SK-N-SH (cell line): ENCODE data around the gene ADISSP. TPM values are rescaled to one million over a fixed set of nuclear protein-coding genes. Genes with fewer than 3 reads are reported as not detected.

Experiments used
- CHD2 ChIP-seq: fragments of 150-350 bp; IDR thresholded peaks from 2 replicates; pipeline ENCODE4 v1.6.1; 2018; ENCODE audit warnings: low read length; ENCODE audit not compliant: partially characterized antibody
- CTCF ChIP-seq: fragments of 200-600 bp; sonication (generic); IDR thresholded peaks from 2 replicates; pipeline ENCODE4 v1.6.1; 2017; ENCODE audit warnings: antibody characterized with exemption, mild to moderate bottlenecking, moderate library complexity
- ELF1 ChIP-seq: IDR thresholded peaks from 2 replicates; pipeline ENCODE4 v1.4.0; 2012
- FOXJ3 ChIP-seq: sonication (generic); formaldehyde crosslinking; IDR thresholded peaks from 2 replicates; pipeline ENCODE4 v1.5.1; 2020; ENCODE audit warnings: mild to moderate bottlenecking, missing genetic modification reagents
- GABPA ChIP-seq: IDR thresholded peaks from 2 replicates; pipeline ENCODE4 v1.4.0; 2012; ENCODE audit warnings: low read depth, mild to moderate bottlenecking
- GATA2 ChIP-seq: sonication (generic); formaldehyde crosslinking; IDR thresholded peaks from 2 replicates; pipeline ENCODE4 v1.5.0; 2020; ENCODE audit warnings: mild to moderate bottlenecking, missing genetic modification reagents
- JUND ChIP-seq: IDR thresholded peaks from 2 replicates; pipeline ENCODE4 v1.4.0; 2012
- NRF1 ChIP-seq: IDR thresholded peaks from 2 replicates; pipeline ENCODE4 v1.6.1; 2012; ENCODE audit warnings: low read depth, mild to moderate bottlenecking, low read length
- RAD21 ChIP-seq: IDR thresholded peaks from 2 replicates; pipeline ENCODE4 v1.6.1; 2012; ENCODE audit warnings: mild to moderate bottlenecking, low read length
- RCOR1 ChIP-seq: fragments of 150-350 bp; IDR thresholded peaks from 2 replicates; pipeline ENCODE4 v1.6.1; 2017; ENCODE audit warnings: antibody characterized with exemption, low read length
- RFX5 ChIP-seq: IDR thresholded peaks from 2 replicates; pipeline ENCODE4 v1.6.1; 2012; ENCODE audit warnings: mild to moderate bottlenecking, improper control_type of control experiment, low read length
- RXRA ChIP-seq: IDR thresholded peaks from 2 replicates; pipeline ENCODE4 v1.4.0; 2012; ENCODE audit warnings: low read depth, mild to moderate bottlenecking, borderline replicate concordance
- SIN3A ChIP-seq: IDR thresholded peaks from 2 replicates; pipeline ENCODE4 v1.6.1; 2012; ENCODE audit warnings: low read depth, mild to moderate bottlenecking, low read length, moderate library complexity, borderline replicate concordance
- SMC3 ChIP-seq: IDR thresholded peaks from 2 replicates; pipeline ENCODE4 v1.6.1; 2012; ENCODE audit warnings: low read depth, low read length, improper control_type of control experiment
- TAF1 ChIP-seq: IDR thresholded peaks from 2 replicates; pipeline ENCODE4 v1.6.1; 2012; ENCODE audit warnings: low read depth, mild to moderate bottlenecking, low read length, moderate library complexity, borderline replicate concordance
- TCF12 ChIP-seq: IDR thresholded peaks from 2 replicates; pipeline ENCODE4 v1.4.0; 2012
- USF2 ChIP-seq: fragments of 150-350 bp; IDR thresholded peaks from 2 replicates; pipeline ENCODE4 v1.6.1; 2017; ENCODE audit warnings: antibody characterized with exemption, low read length, low read depth, borderline replicate concordance
- polyA plus RNA-seq, 3 experiments: library from polyadenylated mRNA; depleted of rRNA; stranded (reverse); fragments of >200 nt; gene quantifications; 2 replicates each; pipeline ENCODE4 v1.2.3, GENCODE V29; 2012
- TF ChIP-seq, protein P1 (sequence below): IDR thresholded peaks from 2 replicates; pipeline ENCODE4 v1.6.1; 2012; ENCODE audit warnings: mild to moderate bottlenecking, low read depth, low read length, moderate library complexity
- TF ChIP-seq, protein P2 (sequence below): fragments of 150-350 bp; IDR thresholded peaks from 2 replicates; pipeline ENCODE4 v1.6.1; 2016; ENCODE audit warnings: mild to moderate bottlenecking, low read depth, low read length

Gene ADISSP
- polyA plus RNA-seq, 1 of the 3 experiments (the other 2 are of a cell fraction) = 73.9 TPM

DNA sequence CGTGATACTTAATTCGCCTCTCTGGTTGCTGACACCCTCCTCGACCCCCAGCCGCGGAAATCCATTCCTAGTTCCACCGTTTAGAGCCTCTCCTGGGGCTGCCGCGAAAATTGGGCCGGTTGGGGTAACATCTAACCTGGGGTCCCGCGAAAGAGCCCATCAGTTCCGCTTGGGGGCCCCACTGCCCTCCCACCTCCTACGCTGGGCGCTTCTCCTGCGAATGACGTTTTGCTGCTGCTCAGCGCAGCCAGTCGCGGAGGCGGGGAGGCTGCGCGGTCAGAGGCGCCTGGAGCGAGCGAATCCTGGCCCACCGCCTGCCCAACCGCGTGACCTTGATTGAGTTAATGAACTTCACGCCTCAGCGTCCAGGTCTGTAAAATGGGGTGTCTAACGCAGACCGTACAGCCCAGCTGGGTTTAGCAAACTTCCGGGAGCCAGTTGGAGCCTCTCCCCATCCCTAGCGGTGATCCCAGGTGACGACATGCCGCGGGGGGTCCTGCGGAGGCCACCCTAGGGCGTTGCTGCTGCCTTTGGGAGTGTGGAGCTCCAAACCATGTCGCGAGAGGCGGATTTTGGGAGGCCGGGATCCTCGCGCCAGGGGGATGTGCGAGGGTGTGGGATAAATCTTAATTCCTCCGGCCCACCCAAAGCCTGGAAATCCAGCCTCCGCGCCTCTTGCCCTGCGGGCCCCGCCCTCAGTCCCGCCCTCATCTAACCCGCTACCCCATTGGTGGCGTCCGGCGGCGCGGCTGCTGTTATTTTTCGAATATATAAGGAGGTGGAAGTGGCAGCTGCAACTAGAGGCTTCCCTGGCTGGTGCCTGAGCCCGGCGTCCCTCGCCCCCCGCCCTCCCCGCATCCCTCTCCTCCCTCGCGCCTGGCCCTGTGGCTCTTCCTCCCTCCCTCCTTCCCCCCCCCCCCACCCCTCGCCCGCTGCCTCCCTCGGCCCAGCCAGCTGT, 28.2 kb upstream of the ADISSP start, which contains the start of gene CDC25B (continued):
- no peak for TF ChIP-seq FOXJ3
- peak; percentile 50 for TF ChIP-seq CTCF
- no peak for TF ChIP-seq RXRA
- TF ChIP-seq TCF12 = no peak
- TF ChIP-seq ELF1 = peak; percentile 40; the same call in 1 of the 2 replicates
- peak; percentile 19; the same call in 1 of the 2 replicates for TF ChIP-seq SMC3
- peak; percentile 46; the same call in 1 of the 2 replicates for TF ChIP-seq NRF1
- TF ChIP-seq GABPA = no peak
- peak; percentile 33 for TF ChIP-seq CHD2
- TF ChIP-seq SIN3A = peak; percentile 93
- peak; percentile 37; the same call in 1 of the 2 replicates for TF ChIP-seq TAF1
- TF ChIP-seq, protein P1, sequence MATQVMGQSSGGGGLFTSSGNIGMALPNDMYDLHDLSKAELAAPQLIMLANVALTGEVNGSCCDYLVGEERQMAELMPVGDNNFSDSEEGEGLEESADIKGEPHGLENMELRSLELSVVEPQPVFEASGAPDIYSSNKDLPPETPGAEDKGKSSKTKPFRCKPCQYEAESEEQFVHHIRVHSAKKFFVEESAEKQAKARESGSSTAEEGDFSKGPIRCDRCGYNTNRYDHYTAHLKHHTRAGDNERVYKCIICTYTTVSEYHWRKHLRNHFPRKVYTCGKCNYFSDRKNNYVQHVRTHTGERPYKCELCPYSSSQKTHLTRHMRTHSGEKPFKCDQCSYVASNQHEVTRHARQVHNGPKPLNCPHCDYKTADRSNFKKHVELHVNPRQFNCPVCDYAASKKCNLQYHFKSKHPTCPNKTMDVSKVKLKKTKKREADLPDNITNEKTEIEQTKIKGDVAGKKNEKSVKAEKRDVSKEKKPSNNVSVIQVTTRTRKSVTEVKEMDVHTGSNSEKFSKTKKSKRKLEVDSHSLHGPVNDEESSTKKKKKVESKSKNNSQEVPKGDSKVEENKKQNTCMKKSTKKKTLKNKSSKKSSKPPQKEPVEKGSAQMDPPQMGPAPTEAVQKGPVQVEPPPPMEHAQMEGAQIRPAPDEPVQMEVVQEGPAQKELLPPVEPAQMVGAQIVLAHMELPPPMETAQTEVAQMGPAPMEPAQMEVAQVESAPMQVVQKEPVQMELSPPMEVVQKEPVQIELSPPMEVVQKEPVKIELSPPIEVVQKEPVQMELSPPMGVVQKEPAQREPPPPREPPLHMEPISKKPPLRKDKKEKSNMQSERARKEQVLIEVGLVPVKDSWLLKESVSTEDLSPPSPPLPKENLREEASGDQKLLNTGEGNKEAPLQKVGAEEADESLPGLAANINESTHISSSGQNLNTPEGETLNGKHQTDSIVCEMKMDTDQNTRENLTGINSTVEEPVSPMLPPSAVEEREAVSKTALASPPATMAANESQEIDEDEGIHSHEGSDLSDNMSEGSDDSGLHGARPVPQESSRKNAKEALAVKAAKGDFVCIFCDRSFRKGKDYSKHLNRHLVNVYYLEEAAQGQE = no peak
- no peak for TF ChIP-seq USF2
- TF ChIP-seq, protein P2, sequence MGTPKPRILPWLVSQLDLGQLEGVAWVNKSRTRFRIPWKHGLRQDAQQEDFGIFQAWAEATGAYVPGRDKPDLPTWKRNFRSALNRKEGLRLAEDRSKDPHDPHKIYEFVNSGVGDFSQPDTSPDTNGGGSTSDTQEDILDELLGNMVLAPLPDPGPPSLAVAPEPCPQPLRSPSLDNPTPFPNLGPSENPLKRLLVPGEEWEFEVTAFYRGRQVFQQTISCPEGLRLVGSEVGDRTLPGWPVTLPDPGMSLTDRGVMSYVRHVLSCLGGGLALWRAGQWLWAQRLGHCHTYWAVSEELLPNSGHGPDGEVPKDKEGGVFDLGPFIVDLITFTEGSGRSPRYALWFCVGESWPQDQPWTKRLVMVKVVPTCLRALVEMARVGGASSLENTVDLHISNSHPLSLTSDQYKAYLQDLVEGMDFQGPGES = no peak
- 0 out of 2 replicates have a peak, but pooled peaks have one; percentile 56 for TF ChIP-seq RFX5
- TF ChIP-seq RCOR1 = peak; percentile 74; the same call in 1 of the 2 replicates
- no peak for TF ChIP-seq GATA2 (CRISPR knock-in tag)
- no peak for TF ChIP-seq JUND
- TF ChIP-seq RAD21 = peak; percentile 43
